HG02943 (cell line): ENCODE data around the gene CGB7.

ENCODE experiments used
- ATAC-seq: cut with Tn5 transposase; IDR thresholded peaks from one replicate; pipeline ENCODE4 v1.9.1; 2021; ENCODE audit warnings: mild to moderate bottlenecking, low read depth, moderate library complexity; ENCODE audit not compliant: unreplicated experiment

The CGB7 gene

GRCh38 chr19:49017666-49018351 lies 39.7 kb downstream of the CGB7 start:
- ATAC-seq, result no peak

GRCh38 chr19:49017041-49017665 lies 40.4 kb downstream of the CGB7 start, which contains the start of gene LHB:
Gene LHB, minus strand, starts transcription at chr19:49017091. Its CDS starts 10 bp downstream, at chr19:49017081.
- ATAC-seq, result no peak

DNA sequence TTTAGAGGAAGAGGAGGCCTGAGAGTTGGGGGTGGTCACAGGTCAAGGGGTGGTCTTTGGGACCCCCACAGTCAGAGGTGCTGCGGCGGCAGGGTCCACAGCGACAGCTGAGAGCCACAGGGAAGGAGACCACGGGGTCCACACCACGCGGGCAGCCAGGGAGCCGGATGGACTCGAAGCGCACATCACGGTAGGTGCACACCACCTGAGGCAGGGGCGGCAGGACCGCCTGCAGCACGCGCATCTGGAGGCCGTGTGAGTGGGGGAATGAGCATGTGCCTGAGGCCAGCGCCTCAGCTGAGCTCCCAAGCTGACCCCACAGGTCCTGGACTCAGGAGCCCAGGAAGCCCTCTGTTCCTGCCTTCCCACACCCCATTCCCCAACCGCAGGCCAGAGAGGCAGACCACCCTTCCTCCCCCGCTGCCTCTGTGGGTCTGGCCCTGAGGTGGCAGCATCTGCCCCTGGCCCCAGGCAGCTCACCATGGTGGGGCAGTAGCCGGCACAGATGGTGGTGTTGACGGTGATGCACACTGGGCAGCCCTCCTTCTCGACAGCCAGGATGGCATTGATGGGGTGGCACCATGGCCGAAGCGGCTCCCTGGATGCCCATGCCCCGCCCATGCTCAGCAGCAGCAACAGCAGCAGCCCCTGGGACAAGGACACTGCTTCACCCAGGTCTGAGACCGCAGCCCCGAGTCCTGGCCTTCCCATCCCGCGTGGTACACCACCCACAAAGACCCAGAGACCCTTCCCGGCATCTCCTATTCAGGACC lies 41.3 kb downstream of the CGB7 start:
- ATAC-seq, result no peak

GRCh38 chr19:49014870-49015255 lies 42.7 kb downstream of the CGB7 start:
- no peak for ATAC-seq

DNA sequence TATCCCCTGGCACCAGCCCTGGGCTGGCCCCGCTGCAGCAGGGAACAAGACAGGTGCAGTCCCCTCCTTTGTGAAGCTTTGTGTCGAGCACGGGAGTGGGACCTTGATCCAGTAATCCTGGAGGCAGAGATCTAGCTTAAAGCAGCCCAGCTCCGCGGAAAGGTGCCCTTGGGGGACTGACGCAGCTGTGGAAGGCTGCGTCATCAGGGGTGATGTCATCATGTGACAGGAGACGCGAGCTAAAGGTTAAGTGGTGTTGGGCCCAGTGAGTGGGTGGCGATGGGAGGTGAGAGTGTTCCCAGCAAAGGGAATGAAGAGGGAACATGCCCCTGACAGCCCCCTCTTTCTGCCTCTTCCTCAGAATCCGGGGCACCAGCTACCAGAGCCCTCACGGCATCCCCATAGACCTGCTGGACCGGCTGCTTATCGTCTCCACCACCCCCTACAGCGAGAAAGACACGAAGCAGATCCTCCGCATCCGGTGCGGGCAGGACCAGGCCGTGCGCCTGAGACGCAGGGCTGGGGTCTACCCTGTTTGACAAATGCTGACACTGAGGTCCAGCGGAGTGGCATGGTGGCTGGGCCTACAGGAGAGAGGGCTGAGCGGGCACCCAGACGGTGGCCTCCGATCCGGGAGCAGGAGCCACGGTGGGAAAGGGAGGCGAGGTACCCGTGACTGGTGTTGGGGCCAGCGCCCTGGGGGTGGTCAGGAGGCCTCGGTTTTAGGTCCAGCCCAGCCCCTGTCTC lies 43.3 kb downstream of the CGB7 start:
- ATAC-seq, result no peak

- no peak for ATAC-seq
Measured at GRCh38 chr19:49011194-49011593, 46.4 kb downstream of the CGB7 start.

- ATAC-seq, result no peak
Measured at GRCh38 chr19:49010453-49010852, 47.1 kb downstream of the CGB7 start.

DNA sequence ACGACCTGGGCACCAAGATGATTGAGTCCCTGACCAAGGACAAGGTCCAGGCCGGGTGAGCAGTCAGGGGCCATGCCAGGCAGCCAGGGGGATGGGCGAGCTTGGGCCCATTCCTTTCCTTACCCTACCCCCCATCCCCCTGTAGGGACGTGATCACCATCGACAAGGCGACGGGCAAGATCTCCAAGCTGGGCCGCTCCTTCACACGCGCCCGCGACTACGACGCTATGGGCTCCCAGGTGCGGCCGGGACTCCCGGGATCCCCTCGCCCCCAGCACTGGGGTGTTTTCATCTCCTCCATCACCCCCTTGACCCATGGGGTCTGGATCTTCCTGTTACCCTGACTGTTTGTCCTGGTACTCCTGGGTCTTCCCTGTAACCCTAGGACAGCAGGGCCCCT lies 47.7 kb downstream of the CGB7 start:
- no peak for ATAC-seq

- ATAC-seq, result no peak
Measured at GRCh38 chr19:49006905-49007304, 50.6 kb downstream of the CGB7 start.

GRCh38 chr19:49004964-49005614 lies 52.5 kb downstream of the CGB7 start:
- no peak for ATAC-seq
